Activated gamma-delta T cell treated with anti-CD3 and anti-CD28 coated beads, Interleukin-2, amount 50 U/mL, for 16 hours (primary cell): ENCODE measurements around the gene GMDS.

Experiments
- DNase-seq: peaks from one replicate; pipeline ENCODE4 v3.0.0-alpha.2; 2020; ENCODE audit warnings: low read depth

The GMDS gene

DNA sequence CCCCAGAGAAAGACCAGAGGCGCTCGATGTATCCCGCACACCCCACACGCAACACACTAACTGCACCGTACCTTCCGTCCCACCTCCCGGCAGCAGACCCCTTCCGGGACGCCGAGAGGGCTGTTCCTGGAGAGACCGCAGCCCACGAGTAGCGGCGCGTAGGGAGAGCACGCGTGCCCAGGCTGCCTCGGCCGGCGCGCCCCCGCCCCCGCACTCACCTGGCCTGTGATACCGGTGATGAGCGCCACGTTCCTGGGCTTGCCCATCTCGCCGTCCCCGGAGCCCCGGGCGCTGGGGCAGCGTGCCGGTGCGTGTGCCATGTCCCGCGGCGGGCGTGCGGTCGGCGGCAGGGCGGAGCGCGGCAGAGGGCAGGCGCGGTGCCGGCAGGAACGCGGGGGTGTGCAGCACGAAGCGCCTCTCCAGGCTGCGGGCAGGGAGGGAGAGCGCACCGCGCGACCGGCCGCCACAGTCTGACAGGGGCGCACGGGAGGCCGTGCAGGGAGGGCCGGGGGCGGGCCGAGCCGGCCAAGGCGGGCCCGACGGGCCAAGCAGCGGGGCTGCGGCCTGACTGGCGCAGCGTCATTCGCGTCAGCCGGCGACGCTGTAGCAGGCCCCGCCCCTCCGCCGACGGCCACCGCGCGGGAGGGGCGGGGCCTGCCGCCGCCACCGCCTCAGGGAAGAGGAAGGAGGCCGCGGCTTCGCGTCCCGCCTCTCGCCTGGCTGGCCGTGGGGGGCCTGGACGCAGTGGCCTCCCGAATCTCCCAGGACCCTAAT, at the start of gene GMDS:
TSS of gene GMDS (minus strand) at position 503 of the 774 bp plus-strand sequence.
- DNase-seq: peak; percentile 62

DNA sequence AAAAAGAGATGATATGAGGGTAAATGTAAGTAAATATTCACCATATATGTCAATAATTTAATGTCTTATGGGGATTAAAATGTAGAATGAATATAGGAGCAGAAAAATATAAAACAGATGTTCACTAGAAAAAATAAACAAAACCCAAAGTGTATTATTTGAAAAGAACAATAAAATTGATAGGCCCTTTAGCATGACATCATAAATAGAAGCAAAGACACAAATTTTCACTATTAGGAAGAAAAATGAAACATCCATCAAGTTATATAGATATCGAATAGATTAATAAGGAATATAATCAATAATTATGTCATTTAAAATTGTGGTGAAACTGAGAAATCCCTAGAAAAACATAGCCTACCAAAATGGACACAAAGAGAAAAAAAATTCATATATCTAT, 40.1 kb upstream of the GMDS start:
- DNase-seq: no peak

DNA sequence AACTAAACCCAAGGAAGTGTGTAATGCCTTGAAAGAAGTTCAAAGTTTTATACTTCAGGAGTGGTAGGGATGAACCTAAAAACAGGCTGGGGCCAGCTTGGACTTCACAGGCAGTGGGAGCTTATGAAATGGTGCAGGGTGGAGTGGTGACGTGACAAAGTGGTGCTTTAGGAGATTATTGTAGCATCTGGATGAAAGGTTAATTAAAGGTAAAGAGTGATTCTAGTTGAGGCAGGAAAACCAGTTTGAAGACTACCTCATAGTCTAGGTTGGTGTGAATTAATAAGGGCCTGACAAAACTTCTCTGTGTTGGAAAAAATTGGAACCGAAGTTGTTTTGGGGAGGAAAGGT, 30.5 kb upstream of the GMDS start:
- no peak for DNase-seq

DNA sequence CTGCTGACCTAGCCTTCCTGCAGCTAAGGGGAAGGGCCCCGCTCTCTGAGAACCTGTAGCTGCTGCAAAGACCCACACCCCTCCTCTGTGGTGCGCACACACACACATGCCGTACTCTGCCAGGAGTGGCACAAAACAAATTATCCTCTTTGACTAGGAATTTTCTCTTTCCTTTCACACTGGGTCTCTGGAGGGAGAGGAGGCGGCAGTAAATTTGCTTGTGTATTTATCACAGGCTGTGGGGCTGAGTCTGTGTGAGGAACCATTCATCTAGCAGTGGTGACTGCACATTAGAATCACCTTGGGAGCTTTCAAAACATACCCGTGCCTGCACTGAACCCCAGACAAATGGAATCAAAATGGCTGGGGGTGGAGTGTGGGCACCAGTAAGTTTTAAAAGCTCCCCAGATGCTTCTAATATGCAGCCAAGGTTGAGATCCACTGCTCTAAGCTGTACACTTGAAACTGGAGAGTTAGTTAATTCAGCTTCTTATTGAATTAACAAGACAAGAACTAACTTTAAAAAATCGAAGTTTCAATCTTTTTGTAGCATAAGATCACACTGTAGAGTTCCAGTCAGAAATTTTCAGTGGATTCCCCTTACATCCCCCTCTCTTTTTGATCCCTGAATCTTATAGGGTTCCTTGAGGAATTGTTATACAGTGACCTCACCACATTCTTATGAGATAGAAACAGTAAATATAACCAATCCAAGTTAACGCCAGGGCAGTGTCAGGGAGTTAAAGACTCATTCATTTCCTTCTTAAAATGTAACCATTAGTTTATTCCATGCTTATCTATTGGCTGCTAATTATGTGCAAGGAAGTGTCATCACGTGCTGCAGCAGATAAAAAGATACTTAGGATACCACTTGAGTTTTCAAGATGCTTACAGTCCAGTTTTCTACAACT, 29.8 kb upstream of the GMDS start:
- no peak for DNase-seq

DNA sequence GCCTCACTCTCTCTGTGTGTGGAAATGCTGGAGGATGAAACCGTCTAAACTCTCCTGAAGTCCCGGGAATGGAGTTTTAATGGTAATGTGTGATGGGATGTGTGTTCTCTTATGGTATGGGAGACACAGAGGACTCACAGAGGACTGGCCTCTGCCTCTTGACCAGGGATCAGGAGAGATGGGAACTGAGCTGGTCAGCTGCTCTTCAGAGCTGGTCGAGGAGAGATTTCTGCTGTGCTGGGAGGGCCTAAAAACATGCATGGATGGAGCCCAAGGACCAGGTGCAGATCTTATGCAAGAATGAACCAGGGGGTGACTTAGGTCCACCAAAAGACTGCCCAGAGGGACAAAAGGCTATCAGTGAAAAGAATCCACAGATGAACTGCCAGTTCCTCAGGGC, 27.3 kb upstream of the GMDS start:
- no peak for DNase-seq

DNA sequence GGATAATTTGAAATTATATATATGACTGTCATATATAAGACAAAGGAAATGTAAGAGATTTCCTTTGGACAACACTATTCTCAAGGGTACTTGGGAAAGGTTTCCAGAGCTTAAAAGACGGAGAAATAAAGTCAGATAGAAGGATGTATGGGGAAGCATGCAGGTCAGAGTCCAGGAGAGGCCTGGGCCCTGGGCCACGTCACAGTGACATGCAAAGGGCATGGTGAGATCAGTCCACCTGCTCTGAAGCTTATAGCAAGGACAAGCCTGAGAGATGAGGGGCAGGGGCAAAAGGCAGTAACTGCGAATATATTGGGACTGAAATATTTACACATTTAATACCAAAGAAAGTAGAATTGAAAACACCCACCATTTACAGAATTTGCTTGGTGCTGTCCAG, 24.6 kb upstream of the GMDS start:
- no peak for DNase-seq

DNA sequence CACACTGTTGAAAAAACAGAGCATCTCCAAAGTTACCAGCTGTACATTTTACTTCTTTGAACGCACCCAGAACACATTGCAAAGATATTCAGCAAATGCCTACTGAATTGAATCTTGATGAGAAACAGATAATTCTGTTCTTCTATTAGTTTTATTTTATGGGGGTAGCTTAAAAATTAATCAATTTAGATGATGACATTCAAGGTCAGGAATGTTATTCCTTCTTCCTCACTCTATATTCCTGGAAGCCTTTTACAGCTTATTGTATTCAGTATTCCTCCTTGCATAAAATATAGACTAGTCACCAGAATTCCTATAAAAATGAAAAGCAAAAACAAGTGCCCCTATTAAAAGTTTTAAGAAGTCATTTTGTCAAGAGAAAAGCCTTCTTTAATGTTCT, 21.4 kb upstream of the GMDS start:
- DNase-seq: no peak

DNA sequence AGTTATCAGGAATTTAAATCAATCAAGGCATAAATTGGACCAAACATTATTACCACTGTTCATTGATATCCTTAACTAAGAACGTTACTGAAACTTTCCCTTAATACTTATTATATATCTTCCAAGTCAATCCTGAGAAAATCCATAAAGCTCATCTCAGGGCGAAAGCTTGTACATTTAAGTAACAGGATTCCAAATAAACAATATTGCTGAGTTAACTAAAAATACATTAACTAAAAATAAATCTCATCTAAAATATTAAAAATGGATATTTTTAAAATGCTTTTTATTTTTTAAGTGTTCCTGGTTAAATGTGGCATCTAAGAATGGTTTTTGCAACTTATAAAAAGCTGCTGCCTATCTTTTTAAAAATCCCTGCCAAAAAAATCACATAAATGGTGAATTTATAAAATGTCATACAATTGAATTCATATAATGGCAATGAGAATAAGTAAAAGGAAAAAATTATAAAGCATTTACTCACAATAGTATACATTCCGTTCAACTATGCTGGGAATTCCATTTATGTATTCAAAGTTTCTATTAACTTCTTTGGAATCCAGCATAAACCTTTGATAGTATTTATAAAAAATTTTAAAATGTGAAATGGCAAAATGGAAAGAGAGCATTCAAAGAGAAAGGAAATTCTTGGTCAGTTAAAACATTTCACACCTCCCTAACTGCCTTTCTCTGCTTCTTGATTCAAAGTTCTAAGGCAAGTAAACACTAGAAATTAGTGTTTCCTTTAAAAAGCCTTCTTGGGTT, 20.8 kb upstream of the GMDS start:
- DNase-seq: no peak

DNA sequence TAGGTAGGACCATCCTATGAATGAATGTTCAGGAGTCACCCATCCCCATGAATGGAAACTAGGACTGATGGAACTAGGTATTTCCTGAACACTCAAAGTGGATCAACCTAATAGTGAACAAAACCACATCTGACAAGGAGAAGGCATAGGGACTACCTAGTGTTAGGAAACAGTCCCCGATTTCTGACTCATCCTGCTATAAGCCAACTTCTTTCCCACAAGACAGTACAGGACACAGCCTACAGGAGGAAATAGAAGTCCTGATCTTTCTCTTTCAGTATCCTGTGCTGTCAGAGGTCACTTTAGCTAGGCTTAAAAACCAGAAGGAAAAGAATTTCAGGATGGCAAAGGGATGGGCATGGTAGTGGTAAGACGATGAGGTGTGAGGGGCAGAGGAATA, 19.5 kb upstream of the GMDS start:
- DNase-seq: no peak

DNA sequence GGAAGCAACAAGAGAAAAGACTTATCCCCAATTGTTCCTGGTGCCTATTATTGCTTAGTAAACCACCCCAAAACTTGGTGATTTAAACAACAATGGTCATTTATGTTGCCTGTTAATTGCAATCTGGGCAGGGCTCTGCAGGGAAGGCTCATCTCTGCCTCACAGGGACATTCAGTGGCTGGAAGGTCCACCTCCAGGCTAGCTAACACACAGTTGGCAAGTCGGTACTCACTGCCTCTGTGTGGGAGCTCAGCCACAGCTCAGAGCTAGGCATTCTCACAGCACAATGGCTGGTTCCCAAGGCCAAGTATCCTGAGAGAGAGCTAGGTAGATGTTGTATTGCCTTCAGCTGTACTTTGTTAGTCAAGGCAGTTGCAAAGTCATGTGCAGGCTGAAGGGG, 18.5 kb upstream of the GMDS start:
- DNase-seq: no peak

DNA sequence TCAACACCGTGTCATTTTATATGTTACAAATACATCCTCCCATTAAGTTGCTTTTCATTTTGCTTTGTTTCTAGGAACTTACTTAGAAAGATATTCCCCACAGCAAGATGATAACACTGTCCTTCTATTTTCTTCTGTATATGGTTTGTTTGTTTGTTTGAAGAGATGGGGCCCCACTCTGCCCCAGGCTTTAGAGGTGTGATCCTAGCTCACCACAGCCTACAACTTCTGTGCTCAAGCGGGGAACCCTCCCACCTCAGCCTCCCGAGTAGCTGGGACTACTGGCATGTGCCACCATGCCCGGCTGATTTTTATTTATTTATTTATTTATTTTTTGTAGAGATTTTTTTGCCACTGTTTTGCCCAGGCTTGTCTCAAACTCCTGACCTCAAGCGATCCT, 14.2 kb upstream of the GMDS start:
- no peak for DNase-seq

DNA sequence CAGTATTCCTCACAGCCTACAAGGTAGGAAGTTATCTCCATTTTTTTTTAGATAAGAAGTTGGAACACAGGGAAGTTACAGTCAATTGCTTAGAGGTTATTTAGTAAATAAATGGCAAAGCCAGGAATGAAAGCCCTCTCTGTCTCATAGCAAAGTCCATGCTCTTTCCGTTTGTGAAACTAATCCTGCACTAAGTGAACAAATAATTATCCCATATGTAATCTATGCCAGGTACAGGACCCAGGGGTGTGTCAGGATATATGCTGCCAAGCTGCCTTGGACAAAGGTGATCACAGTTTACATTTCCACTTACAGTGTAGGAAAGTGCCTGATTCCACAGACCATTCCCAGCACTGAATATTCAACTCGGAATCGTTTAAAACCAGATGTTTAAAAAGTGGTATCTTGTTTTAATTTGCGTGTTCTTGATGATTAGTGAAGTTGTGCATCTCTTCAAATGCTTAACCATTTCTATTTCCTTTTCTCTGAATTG, 13.6 kb upstream of the GMDS start:
- no peak for DNase-seq

DNA sequence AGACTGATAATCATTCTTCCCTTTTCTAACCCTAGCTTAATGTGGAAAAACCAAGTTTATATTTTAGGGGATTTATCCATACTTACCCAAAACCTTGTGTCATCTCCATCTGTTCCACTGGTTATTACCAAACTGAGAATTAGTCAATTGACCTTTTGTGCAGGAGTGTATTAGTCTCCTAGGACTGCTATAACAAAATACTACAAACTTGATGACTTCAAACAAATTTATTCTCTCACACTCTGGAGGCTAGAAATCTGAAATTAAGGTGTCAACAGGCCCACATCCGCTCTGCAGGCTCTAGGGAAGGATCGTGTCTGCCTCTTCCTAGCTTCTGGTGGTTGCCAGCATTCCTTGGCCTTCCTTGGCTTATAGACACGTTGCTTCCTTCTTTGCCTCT, 12.7 kb upstream of the GMDS start:
- DNase-seq: no peak

DNA sequence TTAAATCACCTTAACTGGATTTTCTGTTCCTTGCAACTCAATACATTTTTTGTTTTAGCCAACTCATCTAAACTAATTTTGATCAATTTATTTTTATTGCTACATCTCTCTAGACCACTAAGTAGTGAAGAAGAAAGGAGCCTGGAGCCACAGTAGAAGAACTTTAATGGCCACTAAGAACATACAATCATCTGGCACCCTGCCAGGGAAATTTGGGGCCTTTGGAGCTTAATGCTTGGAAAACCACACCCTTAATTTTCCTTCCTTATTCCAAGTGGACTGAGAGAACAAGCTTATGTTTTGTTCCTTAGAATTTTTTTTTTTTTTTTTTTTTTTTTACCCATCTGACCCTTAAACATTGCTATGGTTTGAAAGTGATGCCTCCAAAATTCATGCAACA, 12.0 kb upstream of the GMDS start:
- no peak for DNase-seq

DNA sequence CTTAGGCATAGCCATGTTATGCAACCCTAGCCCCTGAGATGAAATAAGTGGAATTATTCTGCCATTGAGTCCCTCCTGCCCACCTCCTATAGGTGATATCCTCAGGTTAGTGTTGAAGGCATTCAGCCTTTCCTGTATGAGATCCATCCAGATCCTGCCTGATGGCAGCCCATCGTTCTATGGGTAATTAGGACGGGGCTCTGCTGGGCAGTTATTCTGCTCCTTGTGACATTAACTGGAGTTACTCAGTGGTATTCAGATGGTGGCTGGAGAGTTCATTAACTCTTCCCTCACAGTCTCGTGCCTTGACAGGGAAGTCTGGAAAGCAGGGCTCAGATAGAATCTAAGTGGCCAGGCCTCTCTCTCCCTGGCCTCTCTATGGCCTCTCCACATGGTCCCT, 9.3 kb upstream of the GMDS start:
- DNase-seq: no peak

DNA sequence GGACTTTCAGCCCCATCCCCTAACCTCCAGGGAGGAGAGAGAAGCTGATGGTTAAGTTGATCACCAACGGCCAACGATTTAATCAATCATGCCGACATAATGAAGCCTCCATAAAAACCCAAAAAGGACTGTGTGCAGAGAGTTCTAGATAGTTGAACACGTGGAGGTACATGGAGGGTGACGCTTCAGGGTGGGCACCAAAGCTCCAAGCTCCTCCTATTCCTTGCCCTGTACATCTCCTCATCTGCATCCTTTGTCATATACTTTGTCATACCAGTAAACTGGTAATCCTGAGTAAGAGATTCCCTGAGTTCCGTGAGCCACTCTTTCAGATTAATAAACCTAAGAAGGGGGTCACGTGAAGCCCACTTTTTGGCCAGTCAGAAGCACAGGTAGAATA, 3.7 kb upstream of the GMDS start:
- no peak for DNase-seq

DNA sequence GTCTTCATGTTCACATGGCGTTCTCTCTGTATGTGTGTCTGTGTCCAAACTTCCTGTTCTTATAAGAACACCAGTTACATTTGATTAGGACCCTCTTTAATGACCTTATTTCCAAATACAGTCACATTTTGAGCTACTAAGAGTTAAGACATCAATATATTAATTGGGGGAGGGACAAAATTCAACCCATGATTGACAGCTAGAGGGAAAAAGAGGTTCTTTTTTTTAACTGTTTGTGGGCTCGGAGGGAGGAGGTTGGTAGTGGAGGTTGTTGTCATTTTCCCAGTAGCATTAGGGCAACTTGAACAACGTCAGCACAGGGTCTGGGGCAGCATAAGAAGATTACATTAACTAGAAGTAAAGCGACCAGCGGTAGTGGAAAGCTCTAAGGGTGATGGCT, 2.3 kb upstream of the GMDS start:
- no peak for DNase-seq

DNA sequence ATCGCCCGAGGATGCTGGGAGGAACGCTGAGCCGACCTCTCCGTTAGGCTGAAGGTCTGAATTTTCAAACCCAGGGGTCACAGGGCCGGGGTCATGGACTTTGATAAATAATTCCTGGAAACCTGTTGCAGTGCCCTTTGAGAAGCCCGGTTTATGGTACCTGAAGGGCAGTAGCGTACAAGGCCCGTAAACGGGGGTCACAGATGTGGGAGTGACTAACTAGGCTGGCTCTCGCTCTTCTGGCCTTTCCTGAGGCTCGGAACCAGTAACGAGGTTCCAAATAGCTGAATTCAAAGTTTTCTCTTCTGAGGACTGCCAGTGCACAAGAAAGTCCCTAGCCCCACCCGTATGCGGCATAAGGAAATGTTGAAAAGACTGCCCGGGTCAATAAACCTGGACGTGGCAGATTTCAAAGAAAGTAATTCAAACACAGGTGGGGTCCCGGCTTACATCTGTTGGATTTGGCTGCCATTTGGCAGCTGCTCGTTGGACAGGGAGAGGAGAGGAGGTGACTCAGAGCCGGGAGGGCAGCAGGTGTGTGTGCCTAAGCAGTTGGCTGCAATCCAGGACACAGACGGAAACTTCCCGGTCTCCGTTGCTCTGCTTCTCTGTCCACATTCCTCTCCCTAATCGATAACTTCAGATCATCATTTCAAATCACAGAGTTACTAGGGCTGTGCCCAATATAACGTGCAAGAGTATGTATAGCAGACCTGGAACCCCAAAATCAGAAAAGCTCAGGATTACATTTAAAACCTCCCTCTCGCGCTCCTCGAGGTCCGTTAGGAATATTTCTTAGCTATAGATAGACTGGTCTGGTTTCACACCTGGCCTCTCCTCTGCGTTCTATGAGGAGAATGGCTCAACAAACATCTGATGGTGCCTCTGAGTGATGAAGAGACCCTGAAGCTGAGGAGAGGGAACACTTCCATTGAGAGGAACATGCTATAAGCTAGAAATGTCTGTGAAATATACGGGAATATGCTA, 765 bp upstream of the GMDS start:
- DNase-seq: peak; percentile 9

DNA sequence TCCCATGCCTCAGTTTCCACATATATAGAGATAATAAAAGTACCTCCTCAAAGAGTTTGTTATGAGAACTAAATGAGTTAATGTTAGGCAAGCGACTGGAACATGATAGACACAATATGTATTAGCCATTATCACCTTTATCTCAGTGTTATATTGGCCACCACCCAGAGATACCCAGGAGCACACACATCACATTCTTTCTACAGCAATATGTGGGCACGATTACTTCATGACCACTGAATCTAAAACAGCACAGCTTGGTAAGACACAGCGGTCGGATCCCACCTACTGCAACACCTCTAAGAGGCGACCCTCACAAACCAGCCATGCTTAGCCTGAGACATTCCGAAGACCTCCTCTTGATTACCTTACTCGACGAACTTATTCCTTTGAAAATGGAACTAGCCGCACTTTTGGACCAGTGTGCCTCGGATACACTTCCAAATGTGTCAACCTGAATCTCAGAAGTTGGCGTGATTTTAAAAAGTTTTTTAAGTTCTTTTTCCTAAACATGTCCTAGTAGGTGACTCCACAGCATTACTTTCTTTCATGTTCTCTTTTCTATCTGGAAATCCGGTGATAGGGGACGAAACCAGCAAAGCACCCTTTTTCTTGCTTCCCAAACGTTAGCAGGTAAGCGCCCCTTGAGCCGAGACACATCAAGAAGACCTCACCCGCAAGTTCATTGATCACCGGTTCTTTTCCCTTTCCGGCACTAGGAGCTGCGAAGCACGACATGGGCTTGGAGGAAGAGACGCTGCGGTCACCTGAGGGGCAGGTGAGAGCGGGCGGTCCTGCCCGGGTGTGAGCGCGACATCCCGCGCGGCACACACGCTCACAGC, 923 bp downstream of the GMDS start:
- no peak for DNase-seq

DNA sequence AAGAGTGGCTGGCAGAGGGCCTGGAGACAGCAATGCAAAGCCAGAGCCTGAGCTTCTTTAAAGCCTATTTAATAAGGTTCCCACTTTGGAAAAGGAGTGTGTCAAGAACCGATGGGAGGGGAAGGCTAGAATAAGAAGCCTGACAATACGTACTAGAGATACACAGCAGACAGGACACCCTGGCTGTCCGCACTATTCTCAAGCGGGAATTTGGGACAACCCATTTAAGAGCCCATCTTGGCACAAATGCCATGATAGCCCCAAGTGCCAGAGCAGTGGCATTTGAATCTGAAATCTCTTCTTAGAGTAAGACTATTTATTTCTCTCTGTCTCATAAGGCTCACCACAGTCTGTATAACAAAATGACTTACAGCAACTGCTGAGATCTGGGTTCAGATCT, 3.1 kb downstream of the GMDS start:
- no peak for DNase-seq
